Measurements from ENCODE around the gene GRM8. TPM values are rescaled to one million over a fixed set of nuclear protein-coding genes. Genes with fewer than 3 reads are reported as not detected.
"Not testable (repeated sequence)": the region's sequence is repeated elsewhere in the genome, so short reads cannot be mapped to it uniquely, and the experiment has no call there.

Gene GRM8
- total and polyA plus RNA-seq, 2 donors, result 0.27 to 0.38 TPM

DNA sequence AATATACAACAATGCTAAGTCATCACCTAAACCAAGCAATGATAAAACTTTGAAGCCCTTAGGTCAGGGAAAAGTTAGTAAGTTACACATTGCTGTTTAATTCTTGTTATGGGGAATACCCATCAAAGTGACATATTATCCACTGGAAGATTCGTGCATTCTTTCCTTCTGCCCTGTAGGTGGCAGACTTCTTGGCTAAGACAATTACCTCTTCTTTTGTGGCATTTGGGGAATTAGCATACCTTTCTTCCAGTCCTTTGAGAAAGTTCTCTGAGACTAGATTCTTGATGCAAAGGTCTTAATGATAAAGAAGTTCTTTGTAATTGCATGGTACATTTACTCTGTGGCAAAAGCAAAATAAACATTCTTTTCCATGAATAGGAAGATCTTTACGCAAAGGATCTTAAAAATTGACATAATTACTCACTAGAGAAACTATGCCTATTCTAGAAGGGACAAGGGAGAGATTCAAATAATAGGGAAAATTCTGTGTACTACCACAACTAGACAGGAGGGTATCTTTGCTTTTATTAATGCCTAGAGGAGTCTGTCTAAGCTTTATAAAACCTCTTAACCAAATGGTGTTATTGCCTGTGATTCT is 395.9 kb downstream of the GRM8 start:
- DNase-seq (ENCODE audit: low read depth in 6 of 9, low spot score in 9 of 9), result no peak
- 50% methylated on average over 2 of the region's 2 CpGs for WGBS

DNA sequence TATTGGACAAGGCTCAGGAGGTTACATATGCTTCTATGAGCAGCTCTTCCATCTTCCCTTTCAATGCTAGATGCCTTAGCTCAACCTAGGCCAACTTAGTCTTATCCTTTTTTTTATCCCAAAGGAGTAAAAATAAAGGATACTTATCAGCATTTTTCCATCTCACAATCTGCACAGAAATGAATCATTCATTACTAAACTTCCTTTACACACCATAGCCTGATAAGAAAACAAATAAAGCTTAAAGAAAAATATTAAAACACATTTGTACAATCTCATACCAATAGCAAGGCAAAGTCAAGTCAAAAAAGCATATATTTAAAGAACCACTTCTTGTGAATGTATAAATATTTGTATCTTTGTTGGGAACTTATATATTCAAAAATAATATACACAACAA is 407.4 kb downstream of the GRM8 start:
- H3K27ac ChIP-seq (ENCODE audit: low read depth in 1 of 2, low read length in 1 of 2), result no peak overlapping the region
- no peak for DNase-seq (ENCODE audit: low read depth in 6 of 9, low spot score in 9 of 9)
- H3K4me3 ChIP-seq (ENCODE audit: low read length in 2 of 2), result no peak overlapping the region
- no peaks in the 10 kb centered on the region for H3K27me3 ChIP-seq (ENCODE audit: control insufficient read depth in 2 of 2, insufficient read depth in 1 of 2, low read length in 1 of 2)
- H3K4me1 ChIP-seq (ENCODE audit: control insufficient read depth in 2 of 2, insufficient read depth in 2 of 2, low read length in 2 of 2), result no peaks in the 10 kb centered on the region
- H3K36me3 ChIP-seq (ENCODE audit: control insufficient read depth in 2 of 2, insufficient read depth in 2 of 2, low read length in 1 of 2), result no peaks in the 10 kb centered on the region
- H3K9me3 ChIP-seq (ENCODE audit: control insufficient read depth in 2 of 2, insufficient read depth in 1 of 2, low read length in 1 of 2), result no peaks in the 10 kb centered on the region

More for the DNA sequence above, 395.9 kb downstream of the GRM8 start:
- H3K27ac ChIP-seq (ENCODE audit: low read depth in 1 of 2, low read length in 1 of 2), result no peak overlapping the region
- no peaks in the 10 kb centered on the region for H3K4me1 ChIP-seq (ENCODE audit: control insufficient read depth in 2 of 2, insufficient read depth in 2 of 2, low read length in 2 of 2)
- H3K27me3 ChIP-seq (ENCODE audit: control insufficient read depth in 2 of 2, insufficient read depth in 1 of 2, low read length in 1 of 2), result no peaks in the 10 kb centered on the region
- H3K9me3 ChIP-seq (ENCODE audit: control insufficient read depth in 2 of 2, insufficient read depth in 1 of 2, low read length in 1 of 2), result no peaks in the 10 kb centered on the region
- no peaks in the 10 kb centered on the region for H3K36me3 ChIP-seq (ENCODE audit: control insufficient read depth in 2 of 2, insufficient read depth in 2 of 2, low read length in 1 of 2)
- H3K4me3 ChIP-seq (ENCODE audit: low read length in 2 of 2), result no peak overlapping the region

DNA sequence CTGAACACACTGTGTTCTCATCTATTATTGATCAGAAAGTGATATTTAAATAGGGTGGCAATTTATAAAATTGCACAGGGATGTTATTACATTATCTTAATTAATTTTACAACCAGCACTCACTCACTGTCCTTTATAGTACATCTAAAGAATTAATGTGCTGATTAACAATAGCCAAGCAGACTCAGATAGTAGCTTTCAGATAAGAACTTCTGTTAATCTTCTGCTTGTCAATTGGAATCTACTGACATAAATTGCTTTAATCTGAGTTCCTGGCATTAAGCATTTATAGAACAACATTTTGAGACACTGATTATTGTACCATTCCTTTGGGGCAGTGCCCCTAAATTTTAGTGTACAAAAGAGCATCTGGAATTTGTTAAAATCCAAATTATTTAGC is 408.9 kb downstream of the GRM8 start:
- H3K9me3 ChIP-seq (ENCODE audit: control insufficient read depth in 2 of 2, insufficient read depth in 1 of 2, low read length in 1 of 2), result no peaks in the 10 kb centered on the region
- no peaks in the 10 kb centered on the region for H3K4me1 ChIP-seq (ENCODE audit: control insufficient read depth in 2 of 2, insufficient read depth in 2 of 2, low read length in 2 of 2)
- no peak for DNase-seq (ENCODE audit: low read depth in 6 of 9, low spot score in 9 of 9)
- H3K27ac ChIP-seq (ENCODE audit: low read depth in 1 of 2, low read length in 1 of 2), result no peak overlapping the region
- H3K27me3 ChIP-seq (ENCODE audit: control insufficient read depth in 2 of 2, insufficient read depth in 1 of 2, low read length in 1 of 2), result no peaks in the 10 kb centered on the region
- H3K4me3 ChIP-seq (ENCODE audit: low read length in 2 of 2), result no peak overlapping the region
- H3K36me3 ChIP-seq (ENCODE audit: control insufficient read depth in 2 of 2, insufficient read depth in 2 of 2, low read length in 1 of 2), result no peaks in the 10 kb centered on the region

DNA sequence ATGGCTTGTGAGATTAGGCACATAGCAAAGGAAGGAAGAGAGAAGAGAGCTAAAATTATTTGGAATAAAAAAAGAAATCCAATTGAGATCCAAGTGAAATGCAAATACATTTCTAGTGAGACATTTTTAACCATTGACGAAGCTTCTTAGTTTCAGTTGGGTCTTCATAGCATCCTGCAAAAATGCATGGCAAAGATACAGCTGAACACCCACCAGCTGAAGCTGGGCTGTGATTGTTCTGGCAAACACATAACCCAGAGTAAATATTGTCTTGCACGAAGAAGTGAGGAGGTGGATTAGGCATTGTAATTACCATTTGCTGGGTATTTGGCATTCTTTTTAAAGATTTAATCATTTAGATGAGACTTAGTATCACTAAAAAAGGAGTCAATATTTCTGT is 409.4 kb downstream of the GRM8 start:
- Histone ChIP-seq H3K4me3 (ENCODE audit: low read length in 2 of 2) (no peak overlapping the region), H3K4me1 (ENCODE audit: control insufficient read depth in 2 of 2, insufficient read depth in 2 of 2, low read length in 2 of 2) (no peaks in the 10 kb centered on the region), H3K36me3 (ENCODE audit: control insufficient read depth in 2 of 2, insufficient read depth in 2 of 2, low read length in 1 of 2) (no peaks in the 10 kb centered on the region), H3K9me3 (ENCODE audit: control insufficient read depth in 2 of 2, insufficient read depth in 1 of 2, low read length in 1 of 2) (no peaks in the 10 kb centered on the region), H3K27ac (ENCODE audit: low read depth in 1 of 2, low read length in 1 of 2) (no peak overlapping the region), H3K27me3 (ENCODE audit: control insufficient read depth in 2 of 2, insufficient read depth in 1 of 2, low read length in 1 of 2) (no peaks in the 10 kb centered on the region)
- 84% methylated on average over 2 of the region's 2 CpGs for WGBS
- no peak for DNase-seq (ENCODE audit: low read depth in 6 of 9, low spot score in 9 of 9)

DNA sequence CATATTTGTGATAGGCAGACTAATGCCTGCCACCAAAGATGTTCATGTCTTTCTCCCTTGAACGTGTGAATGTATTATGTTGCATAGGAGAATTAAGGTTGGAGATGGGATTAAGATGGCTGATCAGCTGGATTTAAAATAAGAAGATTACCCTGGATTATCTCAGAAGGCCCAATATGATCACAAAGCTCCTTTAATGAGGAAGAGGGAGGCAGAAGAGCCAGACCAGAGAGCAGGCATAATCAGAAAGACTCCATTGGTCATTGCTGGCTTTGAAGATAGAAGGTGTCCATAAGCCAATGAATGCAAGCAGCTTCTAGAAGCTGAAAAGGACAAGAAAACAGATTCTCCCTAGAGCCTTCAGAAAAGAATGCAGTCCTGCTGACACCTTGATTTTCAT is 410.3 kb downstream of the GRM8 start:
- Histone ChIP-seq H3K27me3 (ENCODE audit: control insufficient read depth in 2 of 2, insufficient read depth in 1 of 2, low read length in 1 of 2) (no peaks in the 10 kb centered on the region), H3K4me1 (ENCODE audit: control insufficient read depth in 2 of 2, insufficient read depth in 2 of 2, low read length in 2 of 2) (no peaks in the 10 kb centered on the region), H3K27ac (ENCODE audit: low read depth in 1 of 2, low read length in 1 of 2) (no peak overlapping the region), H3K36me3 (ENCODE audit: control insufficient read depth in 2 of 2, insufficient read depth in 2 of 2, low read length in 1 of 2) (no peaks in the 10 kb centered on the region), H3K4me3 (ENCODE audit: low read length in 2 of 2) (no peak overlapping the region), H3K9me3 (ENCODE audit: control insufficient read depth in 2 of 2, insufficient read depth in 1 of 2, low read length in 1 of 2) (no peaks in the 10 kb centered on the region)
- 89% methylated on average over 1 of the region's 1 CpG for WGBS
- no peak for DNase-seq (ENCODE audit: low read depth in 6 of 9, low spot score in 9 of 9)

DNA sequence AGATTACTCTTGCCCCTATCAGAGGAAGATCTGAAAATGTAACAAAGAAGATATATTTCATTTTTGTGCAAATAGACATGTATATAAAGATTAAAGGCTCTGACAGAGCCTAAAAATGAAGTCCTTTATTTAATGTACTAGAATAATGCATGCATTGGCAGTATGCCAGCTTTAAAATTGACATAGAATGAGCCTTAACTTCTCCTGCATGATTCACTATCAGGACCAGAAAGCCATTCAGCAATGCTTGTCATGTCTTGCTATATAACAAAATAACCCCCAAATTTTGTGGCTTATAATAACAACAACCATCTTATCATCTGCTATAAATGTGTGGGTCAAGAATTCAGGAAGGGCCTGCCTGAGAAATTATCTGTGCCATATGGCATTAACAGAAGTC is 411.9 kb downstream of the GRM8 start:
- no peak for DNase-seq (ENCODE audit: low read depth in 6 of 9, low spot score in 9 of 9)

DNA sequence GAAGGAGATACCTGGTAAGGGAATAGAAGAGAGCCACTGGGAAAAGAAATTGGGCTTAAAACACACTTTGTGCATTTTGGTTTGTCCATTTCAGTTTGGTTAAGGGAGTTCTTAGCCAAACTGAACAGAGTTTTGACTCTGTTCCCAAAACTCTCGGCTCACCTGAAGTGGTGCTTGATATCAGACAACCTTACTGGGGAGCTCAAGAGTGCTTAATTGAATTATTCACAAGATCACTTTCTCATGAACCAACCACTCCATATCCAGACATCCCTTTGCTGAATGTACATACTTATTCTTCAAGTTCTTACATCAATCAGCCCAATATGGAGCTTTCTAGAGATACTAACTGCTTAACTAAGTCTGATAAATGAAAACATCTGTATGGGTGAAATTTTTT is 413.1 kb downstream of the GRM8 start:
- DNase-seq (ENCODE audit: low read depth in 6 of 9, low spot score in 9 of 9), result no peak
- H3K27me3 ChIP-seq (ENCODE audit: control insufficient read depth in 2 of 2, insufficient read depth in 1 of 2, low read length in 1 of 2), result no peaks in the 10 kb centered on the region
- no peaks in the 10 kb centered on the region for H3K4me1 ChIP-seq (ENCODE audit: control insufficient read depth in 2 of 2, insufficient read depth in 2 of 2, low read length in 2 of 2)
- no peaks in the 10 kb centered on the region for H3K36me3 ChIP-seq (ENCODE audit: control insufficient read depth in 2 of 2, insufficient read depth in 2 of 2, low read length in 1 of 2)
- H3K9me3 ChIP-seq (ENCODE audit: control insufficient read depth in 2 of 2, insufficient read depth in 1 of 2, low read length in 1 of 2), result no peaks in the 10 kb centered on the region
- H3K4me3 ChIP-seq (ENCODE audit: low read length in 2 of 2), result no peak overlapping the region
- no peak overlapping the region for H3K27ac ChIP-seq (ENCODE audit: low read depth in 1 of 2, low read length in 1 of 2)
- 90% methylated on average over 1 of the region's 1 CpG for WGBS

More for the DNA sequence above, 411.9 kb downstream of the GRM8 start:
- no peaks in the 10 kb centered on the region for H3K36me3 ChIP-seq (ENCODE audit: control insufficient read depth in 2 of 2, insufficient read depth in 2 of 2, low read length in 1 of 2)
- H3K9me3 ChIP-seq (ENCODE audit: control insufficient read depth in 2 of 2, insufficient read depth in 1 of 2, low read length in 1 of 2), result no peaks in the 10 kb centered on the region
- H3K27me3 ChIP-seq (ENCODE audit: control insufficient read depth in 2 of 2, insufficient read depth in 1 of 2, low read length in 1 of 2), result no peaks in the 10 kb centered on the region
- no peak overlapping the region for H3K27ac ChIP-seq (ENCODE audit: low read depth in 1 of 2, low read length in 1 of 2)
- H3K4me1 ChIP-seq (ENCODE audit: control insufficient read depth in 2 of 2, insufficient read depth in 2 of 2, low read length in 2 of 2), result no peaks in the 10 kb centered on the region
- H3K4me3 ChIP-seq (ENCODE audit: low read length in 2 of 2), result no peak overlapping the region

DNA sequence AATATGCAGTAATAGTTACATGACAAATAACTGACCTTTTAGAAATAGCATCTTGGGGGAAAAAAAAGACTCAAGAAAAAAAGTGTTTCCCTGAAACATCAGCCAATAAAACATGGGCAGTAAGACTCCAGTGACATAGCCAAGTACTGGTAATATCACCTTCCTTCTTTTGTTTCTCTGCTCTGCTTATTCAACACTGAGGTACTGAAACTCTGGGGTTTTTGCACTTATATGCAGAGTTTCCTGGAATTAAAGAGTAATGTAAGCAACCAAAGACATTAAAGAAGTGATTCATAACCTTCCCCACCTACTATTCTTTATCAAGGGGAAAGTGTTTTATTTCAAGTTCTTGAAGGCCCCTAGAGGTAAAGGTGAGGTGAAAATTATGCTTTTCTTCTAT is 414.5 kb downstream of the GRM8 start:
- Histone ChIP-seq H3K27ac (ENCODE audit: low read depth in 1 of 2, low read length in 1 of 2) (no peak overlapping the region), H3K4me3 (ENCODE audit: low read length in 2 of 2) (no peak overlapping the region), H3K36me3 (ENCODE audit: control insufficient read depth in 2 of 2, insufficient read depth in 2 of 2, low read length in 1 of 2) (no peaks in the 10 kb centered on the region), H3K27me3 (ENCODE audit: control insufficient read depth in 2 of 2, insufficient read depth in 1 of 2, low read length in 1 of 2) (no peaks in the 10 kb centered on the region), H3K9me3 (ENCODE audit: control insufficient read depth in 2 of 2, insufficient read depth in 1 of 2, low read length in 1 of 2) (no peaks in the 10 kb centered on the region), H3K4me1 (ENCODE audit: control insufficient read depth in 2 of 2, insufficient read depth in 2 of 2, low read length in 2 of 2) (no peaks in the 10 kb centered on the region)
- no peak for DNase-seq (ENCODE audit: low read depth in 6 of 9, low spot score in 9 of 9)

DNA sequence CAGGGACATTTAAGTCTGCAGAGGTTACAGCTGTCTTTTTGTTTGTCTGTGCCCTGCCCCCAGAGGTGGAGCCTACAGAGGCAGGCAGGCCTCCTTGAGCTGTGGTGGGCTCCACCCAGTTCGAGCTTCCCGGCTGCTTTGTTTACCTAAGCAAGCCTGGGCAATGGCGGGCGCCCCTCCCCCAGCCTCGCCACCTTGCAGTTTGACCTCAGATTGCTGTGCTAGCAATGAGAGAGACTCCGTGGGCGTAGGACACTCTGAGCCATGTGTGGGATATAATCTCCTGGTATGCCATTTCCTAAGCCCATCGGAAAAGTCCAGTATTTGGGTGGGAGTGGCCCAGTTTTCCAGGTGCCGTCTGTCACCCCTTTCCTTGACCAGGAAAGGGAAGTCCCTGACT is 421.5 kb downstream of the GRM8 start:
- 86% methylated on average over 9 of the region's 9 CpGs for WGBS
- H3K27me3 ChIP-seq (ENCODE audit: control insufficient read depth in 2 of 2, insufficient read depth in 1 of 2, low read length in 1 of 2); H3K4me1 ChIP-seq (ENCODE audit: control insufficient read depth in 2 of 2, insufficient read depth in 2 of 2, low read length in 2 of 2); H3K9me3 ChIP-seq (ENCODE audit: control insufficient read depth in 2 of 2, insufficient read depth in 1 of 2, low read length in 1 of 2); H3K36me3 ChIP-seq (ENCODE audit: control insufficient read depth in 2 of 2, insufficient read depth in 2 of 2, low read length in 1 of 2); H3K27ac ChIP-seq (ENCODE audit: low read depth in 1 of 2, low read length in 1 of 2); H3K4me3 ChIP-seq (ENCODE audit: low read length in 2 of 2); DNase-seq (ENCODE audit: low read depth in 6 of 9, low spot score in 9 of 9): not testable (repeated sequence)

DNA sequence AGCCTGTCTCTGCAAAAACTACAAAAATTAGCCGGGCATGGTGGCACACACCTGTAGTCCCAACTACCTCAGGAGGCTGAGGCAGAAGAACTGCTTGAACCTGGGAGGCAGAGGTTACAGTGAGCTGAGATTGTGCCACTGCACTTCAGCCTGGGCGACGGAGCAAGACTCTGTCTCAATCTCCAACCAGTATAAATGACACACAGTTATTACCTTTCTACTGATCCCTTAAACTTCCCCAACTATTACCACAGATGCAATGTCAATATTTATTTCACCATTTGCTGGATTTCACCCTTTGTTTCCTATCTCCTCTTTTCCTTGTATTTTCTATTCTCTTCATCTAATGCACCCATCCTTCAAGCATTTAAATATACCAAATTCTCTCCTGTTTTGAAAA is 431.8 kb downstream of the GRM8 start:
- Histone ChIP-seq H3K9me3 (ENCODE audit: control insufficient read depth in 2 of 2, insufficient read depth in 1 of 2, low read length in 1 of 2) (no peaks in the 10 kb centered on the region), H3K4me1 (ENCODE audit: control insufficient read depth in 2 of 2, insufficient read depth in 2 of 2, low read length in 2 of 2) (no peaks in the 10 kb centered on the region), H3K36me3 (ENCODE audit: control insufficient read depth in 2 of 2, insufficient read depth in 2 of 2, low read length in 1 of 2) (no peaks in the 10 kb centered on the region), H3K27ac (ENCODE audit: low read depth in 1 of 2, low read length in 1 of 2) (no peak overlapping the region), H3K27me3 (ENCODE audit: control insufficient read depth in 2 of 2, insufficient read depth in 1 of 2, low read length in 1 of 2) (no peaks in the 10 kb centered on the region), H3K4me3 (ENCODE audit: low read length in 2 of 2) (no peak overlapping the region)
- no peak for DNase-seq (ENCODE audit: low read depth in 6 of 9, low spot score in 9 of 9)
- WGBS, result 95% methylated on average over 3 of the region's 3 CpGs
